NCI-H128 (cell line): ENCODE data around the gene UQCRC1.

Source experiments
- DNase-seq: peaks from one replicate; lab custom pipeline; 2025; ENCODE audit not compliant: unreplicated experiment; lab: John Stamatoyannopoulos, UW

Gene UQCRC1

GRCh38 chr3:48633743-48634142, 24.3 kb upstream of the UQCRC1 start:
- DNase-seq = no peak

- no peak for DNase-seq
Observed at GRCh38 chr3:48633256-48633655, 23.8 kb upstream of the UQCRC1 start.

GRCh38 chr3:48631516-48632448, 22.3 kb upstream of the UQCRC1 start:
- no peak for DNase-seq

- no peak for DNase-seq
Observed at GRCh38 chr3:48630833-48631232, 21.4 kb upstream of the UQCRC1 start.

- DNase-seq = no peak
Observed at GRCh38 chr3:48630407-48630806, 21.0 kb upstream of the UQCRC1 start.

GRCh38 chr3:48629894-48630293, 20.4 kb upstream of the UQCRC1 start:
- no peak for DNase-seq

- no peak for DNase-seq
Observed at GRCh38 chr3:48628277-48629017, 19.0 kb upstream of the UQCRC1 start.

GRCh38 chr3:48625600-48625999, 16.2 kb upstream of the UQCRC1 start:
- no peak for DNase-seq

- DNase-seq = no peak
Observed at GRCh38 chr3:48624767-48625166, 15.3 kb upstream of the UQCRC1 start.

GRCh38 chr3:48623851-48624547, 14.6 kb upstream of the UQCRC1 start:
- DNase-seq = no peak

GRCh38 chr3:48621461-48621869, 12.0 kb upstream of the UQCRC1 start, which contains the start of gene TMEM89:
Gene TMEM89, minus strand, starts transcription at chr3:48621769. Its CDS starts 13 bp downstream, at chr3:48621756.
- no peak for DNase-seq

- DNase-seq = no peak
Observed at GRCh38 chr3:48619541-48620524, 10.4 kb upstream of the UQCRC1 start.

- no peak for DNase-seq
Observed at GRCh38 chr3:48617559-48617958, 8.1 kb upstream of the UQCRC1 start.

GRCh38 chr3:48614044-48614443, 4.6 kb upstream of the UQCRC1 start:
- DNase-seq = no peak

GRCh38 chr3:48612309-48612708, 2.9 kb upstream of the UQCRC1 start:
- DNase-seq = no peak

GRCh38 chr3:48607519-48607918, 1.9 kb downstream of the UQCRC1 start:
- no peak for DNase-seq

GRCh38 chr3:48601622-48601994, 7.8 kb downstream of the UQCRC1 start:
- DNase-seq = no peak

GRCh38 chr3:48600711-48601621, 8.5 kb downstream of the UQCRC1 start:
- no peak for DNase-seq
